ENCODE data around the gene KRT81. TPM values are rescaled to one million over a fixed set of nuclear protein-coding genes. Genes with fewer than 3 reads are reported as not detected.

Gene KRT81
- total RNA-seq, 2 experiments from 2014 or later = not detected

DNA sequence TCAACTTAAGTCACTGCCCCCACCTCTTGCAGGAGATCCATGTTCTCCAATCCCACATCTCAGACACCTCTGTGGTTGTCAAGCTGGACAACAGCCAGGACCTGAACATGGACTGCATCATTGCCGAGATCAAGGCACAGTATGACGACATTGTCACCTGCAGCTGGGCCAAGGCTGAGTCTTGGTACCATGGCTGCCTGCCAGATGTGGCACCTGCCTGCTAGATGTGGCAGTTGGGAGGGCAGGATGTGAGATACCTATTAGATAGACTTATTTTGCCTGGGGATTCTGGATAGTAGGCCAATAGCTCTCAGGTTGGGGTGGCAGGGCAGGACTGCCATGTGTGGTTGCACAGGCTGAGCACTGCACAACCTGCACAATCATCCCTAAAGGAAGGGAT lies 24.8 kb downstream of the KRT81 start:
- no peak for DNase-seq
- intact Hi-C loops (cut with micrococcal nuclease) = no loop called here
- Mint-ChIP-seq H3K27me3 (peaks cover 18% of the 10 kb centered on the region), H3K4me1 (ENCODE audit: low read depth) (no peaks in the 10 kb centered on the region), H3K4me3 (no peak overlapping the region), H3K36me3 (ENCODE audit: low read depth) (no peaks in the 10 kb centered on the region), H3K27ac (no peak overlapping the region), H3K9me3 (no peaks in the 10 kb centered on the region)
- ChIA-PET POLR2A (no interaction called here), CTCF (interaction anchor here (1.4 to 9.2 kb wide), 3 partner anchors 12 to 95 kb away, joined by 3 to 69 read pairs (median 6); no protein-coding TSS in a partner anchor)
- no peak for TF ChIP-seq CTCF (IDR thresholded peaks at IDR 0.05)
- no peak for ATAC-seq

GRCh38 chr12:52264435-52264825 lies 26.9 kb downstream of the KRT81 start:
- no peak for ATAC-seq
- intact Hi-C loops (cut with micrococcal nuclease) = no loop called here
- CTCF ChIA-PET = interaction anchor here (0.6 to 9.2 kb wide), 4 partner anchors 10 to 107 kb away, joined by 3 to 69 read pairs (median 4); no protein-coding TSS in a partner anchor
- no peak for DNase-seq
- POLR2A ChIA-PET = no interaction called here
- Mint-ChIP-seq H3K9me3 (no peaks in the 10 kb centered on the region), H3K27ac (no peak overlapping the region), H3K27me3 (peaks cover 23% of the 10 kb centered on the region), H3K4me1 (ENCODE audit: low read depth) (peaks cover 7% of the 10 kb centered on the region), H3K4me3 (no peak overlapping the region), H3K36me3 (ENCODE audit: low read depth) (no peaks in the 10 kb centered on the region)
- no peak for TF ChIP-seq CTCF (IDR thresholded peaks at IDR 0.05)

GRCh38 chr12:52263761-52264434 lies 27.4 kb downstream of the KRT81 start:
- no peaks in the 10 kb centered on the region for H3K9me3 Mint-ChIP-seq
- ChIA-PET CTCF (interaction anchor here (0.6 to 9.2 kb wide), 4 partner anchors 10 to 107 kb away, joined by 3 to 69 read pairs (median 4); no protein-coding TSS in a partner anchor), POLR2A (no interaction called here)
- H3K27ac Mint-ChIP-seq = no peak overlapping the region
- no peak overlapping the region for H3K4me3 Mint-ChIP-seq
- DNase-seq (no peak), ATAC-seq (no peak)
- H3K27me3 Mint-ChIP-seq = peaks cover 27% of the 10 kb centered on the region
- intact Hi-C loops (cut with micrococcal nuclease) = no loop called here
- no peaks in the 10 kb centered on the region for H3K36me3 Mint-ChIP-seq (ENCODE audit: low read depth)
- TF ChIP-seq CTCF (IDR thresholded peaks at IDR 0.05) = no peak
- H3K4me1 Mint-ChIP-seq (ENCODE audit: low read depth) = peaks cover 7% of the 10 kb centered on the region

- CTCF ChIA-PET = interaction anchor here (9.2 kb wide), 1 partner anchor 17 kb away, joined by 69 read pairs; no protein-coding TSS in a partner anchor
- no peak overlapping the region for H3K27ac Mint-ChIP-seq
- intact Hi-C loops (cut with micrococcal nuclease) = no loop called here
- DNase-seq (no peak), ATAC-seq (no peak)
- no peaks in the 10 kb centered on the region for H3K36me3 Mint-ChIP-seq (ENCODE audit: low read depth)
- POLR2A ChIA-PET = no interaction called here
- H3K4me1 Mint-ChIP-seq (ENCODE audit: low read depth) = peaks cover 7% of the 10 kb centered on the region
- peaks cover 37% of the 10 kb centered on the region for H3K27me3 Mint-ChIP-seq
- H3K9me3 Mint-ChIP-seq = no peaks in the 10 kb centered on the region
- no peak overlapping the region for H3K4me3 Mint-ChIP-seq
- no peak for TF ChIP-seq CTCF (IDR thresholded peaks at IDR 0.05)
Measured at GRCh38 chr12:52262286-52262685, 29.0 kb downstream of the KRT81 start.

DNA sequence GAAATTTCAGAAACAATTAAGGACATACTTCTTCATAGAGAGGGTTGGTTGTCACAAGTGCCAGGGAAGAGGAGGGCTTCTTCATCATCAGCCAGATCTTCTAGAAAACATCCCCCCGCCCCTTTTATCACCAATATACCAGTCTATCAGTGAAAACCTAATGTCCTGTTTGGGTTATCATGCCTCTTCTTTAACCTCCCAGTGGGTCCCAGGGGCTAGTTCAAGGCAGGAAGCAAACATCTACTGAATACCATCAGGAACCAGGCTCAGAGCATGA lies 30.2 kb downstream of the KRT81 start:
- TF ChIP-seq CTCF (IDR thresholded peaks at IDR 0.05) = no peak
- no peak for ATAC-seq
- ChIA-PET POLR2A (no interaction called here), CTCF (no interaction called here)
- Mint-ChIP-seq H3K9me3 (no peaks in the 10 kb centered on the region), H3K4me3 (no peak overlapping the region), H3K36me3 (ENCODE audit: low read depth) (no peaks in the 10 kb centered on the region), H3K27me3 (peaks cover 47% of the 10 kb centered on the region), H3K27ac (no peak overlapping the region), H3K4me1 (ENCODE audit: low read depth) (peaks cover 7% of the 10 kb centered on the region)
- DNase-seq = no peak
- intact Hi-C loops (cut with micrococcal nuclease) = no loop called here

Data from activated CD8-positive, alpha-beta T cell treated with anti-CD3 and anti-CD28 coated beads for 36 hours (primary cell).